Mucosa of gallbladder (tissue), 1 donor: ENCODE results near the gene EFHC1. TPM values are rescaled to one million over a fixed set of nuclear protein-coding genes. Genes with fewer than 3 reads are reported as not detected.

ENCODE experiments used
- DNase-seq: peaks from one replicate; pipeline ENCODE4 v3.0.0-alpha.2; 2020; ENCODE audit warnings: low spot score
- total RNA-seq: library from RNA; stranded (reverse); gene quantifications from one replicate; pipeline ENCODE4 v1.2.1, GENCODE V29; 2021
- donor health status: DM: no; HTN: no; CAD: no.

Gene EFHC1
- total RNA-seq, 1 donor from 2014 or later = 27.8 TPM

- no peak for DNase-seq
Measured at GRCh38 chr6:52502306-52503029, 82.3 kb downstream of the EFHC1 start.

GRCh38 chr6:52503323-52503747, 83.2 kb downstream of the EFHC1 start:
- DNase-seq = no peak

- DNase-seq = peak; percentile 95
Measured at GRCh38 chr6:52503851-52504781, 84.0 kb downstream of the EFHC1 start.

GRCh38 chr6:52504782-52505136, 84.6 kb downstream of the EFHC1 start:
- DNase-seq = no peak

GRCh38 chr6:52505726-52506409, 85.7 kb downstream of the EFHC1 start:
- no peak for DNase-seq

- no peak for DNase-seq
Measured at GRCh38 chr6:52506476-52506875, 86.3 kb downstream of the EFHC1 start.

GRCh38 chr6:52507557-52508260, 87.6 kb downstream of the EFHC1 start:
- no peak for DNase-seq

- DNase-seq = no peak
Measured at GRCh38 chr6:52508261-52508739, 88.2 kb downstream of the EFHC1 start.

GRCh38 chr6:52509281-52510212, 89.4 kb downstream of the EFHC1 start:
- no peak for DNase-seq

GRCh38 chr6:52510213-52510562, 90.0 kb downstream of the EFHC1 start:
- DNase-seq = no peak

- no peak for DNase-seq
Measured at GRCh38 chr6:52511163-52511562, 91.0 kb downstream of the EFHC1 start.

GRCh38 chr6:52511572-52512151, 91.5 kb downstream of the EFHC1 start:
- DNase-seq = no peak

- no peak for DNase-seq
Measured at GRCh38 chr6:52512199-52512598, 92.1 kb downstream of the EFHC1 start.

- no peak for DNase-seq
Measured at GRCh38 chr6:52513464-52513863, 93.3 kb downstream of the EFHC1 start.

- DNase-seq = no peak
Measured at GRCh38 chr6:52513896-52514295, 93.8 kb downstream of the EFHC1 start.

- no peak for DNase-seq
Measured at GRCh38 chr6:52514514-52514913, 94.4 kb downstream of the EFHC1 start.

GRCh38 chr6:52515219-52515960, 95.2 kb downstream of the EFHC1 start:
- DNase-seq = no peak

- DNase-seq = no peak
Measured at GRCh38 chr6:52516269-52516668, 96.1 kb downstream of the EFHC1 start.

GRCh38 chr6:52516943-52517342, 96.8 kb downstream of the EFHC1 start:
- no peak for DNase-seq
